ENCODE measurements around the gene TSPAN15. TPM values are rescaled to one million over a fixed set of nuclear protein-coding genes. Genes with fewer than 3 reads are reported as not detected.

Gene TSPAN15
- total and polyA plus RNA-seq, 2 experiments from 2014 or later: 0.34 TPM; not detected in 1

GRCh38 chr10:69490876-69491275 lies 39.6 kb downstream of the TSPAN15 start:
- Histone ChIP-seq H3K27ac (no peak overlapping the region), H3K4me1 (ENCODE audit: insufficient read depth) (no peaks in the 10 kb centered on the region), H3K36me3 (ENCODE audit: low read depth) (no peaks in the 10 kb centered on the region), H3K4me3 (no peak overlapping the region), H3K9me2 (ENCODE audit: insufficient read depth) (no peaks in the 10 kb centered on the region), H3K4me2 (ENCODE audit: unreplicated experiment) (no peak overlapping the region), H3K27me3 (replicated peaks; ENCODE audit: insufficient read depth) (no peaks in the 10 kb centered on the region), H3K9me3 (ENCODE audit: low read depth) (no peaks in the 10 kb centered on the region), H2AFZ (no peak overlapping the region), H3K79me2 (ENCODE audit: insufficient read depth) (no peaks in the 10 kb centered on the region), H3K9ac (no peak overlapping the region), H3F3A (ENCODE audit: insufficient read depth) (no peaks in the 10 kb centered on the region), H4K20me1 (ENCODE audit: insufficient read depth) (no peaks in the 10 kb centered on the region)
- DNase-seq: no peak
- TF ChIP-seq EZH2phosphoT487 (IDR thresholded peaks at IDR 0.05; ENCODE audit: insufficient read depth, low read depth): no peak
- TF ChIP-seq EZH2 (IDR thresholded peaks at IDR 0.05; ENCODE audit: insufficient read depth, poor library complexity, severe bottlenecking): no peak
- WGBS, 2 experiments (ENCODE audit: low coverage in 1 of 2, low lambda C conversion rate in 2 of 2, missing lambda C conversion rate in 2 of 2): 69 to 78% methylated on average over 10 of the region's 10 CpGs
- in situ Hi-C loops (cut with MboI): no loop called here

- Histone ChIP-seq H3K4me1 (ENCODE audit: insufficient read depth) (no peaks in the 10 kb centered on the region), H3K4me3 (no peak overlapping the region), H3K27me3 (replicated peaks; ENCODE audit: insufficient read depth) (no peaks in the 10 kb centered on the region), H3K9me2 (ENCODE audit: insufficient read depth) (no peaks in the 10 kb centered on the region), H3K4me2 (ENCODE audit: unreplicated experiment) (no peak overlapping the region), H3K36me3 (ENCODE audit: low read depth) (no peaks in the 10 kb centered on the region), H3F3A (ENCODE audit: insufficient read depth) (no peaks in the 10 kb centered on the region), H4K20me1 (ENCODE audit: insufficient read depth) (no peaks in the 10 kb centered on the region), H3K9ac (no peak overlapping the region), H3K9me3 (ENCODE audit: low read depth) (no peaks in the 10 kb centered on the region), H3K79me2 (ENCODE audit: insufficient read depth) (no peaks in the 10 kb centered on the region), H3K27ac (no peak overlapping the region), H2AFZ (no peak overlapping the region)
- DNase-seq: no peak
- TF ChIP-seq EZH2 (IDR thresholded peaks at IDR 0.05; ENCODE audit: insufficient read depth, poor library complexity, severe bottlenecking): no peak
- no peak for TF ChIP-seq EZH2phosphoT487 (IDR thresholded peaks at IDR 0.05; ENCODE audit: insufficient read depth, low read depth)
- in situ Hi-C loops (cut with MboI): no loop called here
- WGBS, 2 experiments (ENCODE audit: low coverage in 1 of 2, low lambda C conversion rate in 2 of 2, missing lambda C conversion rate in 2 of 2): 79 to 86% methylated on average over 4 of the region's 4 CpGs
Measured at GRCh38 chr10:69491611-69492010, 40.3 kb downstream of the TSPAN15 start.

DNA sequence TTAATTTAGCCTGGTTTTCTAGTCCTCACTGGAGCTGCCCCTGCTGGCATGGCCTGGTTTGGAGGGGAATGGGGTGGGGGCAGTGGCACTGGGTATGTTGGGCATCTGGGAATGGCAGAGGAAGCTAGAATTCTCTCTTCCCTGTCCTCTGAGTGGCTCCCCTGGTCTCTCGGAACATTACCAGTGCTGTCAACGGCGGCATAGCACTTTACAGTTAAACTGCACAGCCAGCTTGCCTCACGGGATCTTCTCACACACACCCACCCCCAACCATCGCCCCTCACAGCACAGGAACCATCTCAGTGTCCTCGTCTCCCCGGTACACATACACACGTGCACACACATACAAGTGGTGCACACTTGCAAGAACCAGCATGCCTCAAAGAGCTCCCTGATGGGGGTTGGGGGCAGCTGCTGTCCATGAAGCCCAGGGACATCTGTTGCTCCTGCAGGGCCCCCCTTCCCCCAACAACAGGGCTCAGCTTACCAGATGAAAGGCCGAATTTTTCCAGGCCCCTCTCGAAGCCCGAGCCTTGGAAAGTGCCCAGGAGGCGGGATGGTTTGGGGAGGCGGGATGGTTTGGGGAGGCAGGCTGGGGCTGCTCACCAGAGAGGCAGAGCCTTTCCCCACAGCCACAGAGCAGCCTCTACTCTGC lies 41.0 kb downstream of the TSPAN15 start:
- in situ Hi-C loops (cut with MboI): no loop called here
- Histone ChIP-seq H4K20me1 (ENCODE audit: insufficient read depth) (no peaks in the 10 kb centered on the region), H3K9ac (no peak overlapping the region), H3F3A (ENCODE audit: insufficient read depth) (no peaks in the 10 kb centered on the region), H3K4me2 (ENCODE audit: unreplicated experiment) (no peak overlapping the region), H3K79me2 (ENCODE audit: insufficient read depth) (no peaks in the 10 kb centered on the region), H3K4me3 (no peak overlapping the region), H3K9me2 (ENCODE audit: insufficient read depth) (no peaks in the 10 kb centered on the region), H3K4me1 (ENCODE audit: insufficient read depth) (no peaks in the 10 kb centered on the region), H2AFZ (no peak overlapping the region), H3K36me3 (ENCODE audit: low read depth) (no peaks in the 10 kb centered on the region), H3K27ac (no peak overlapping the region), H3K27me3 (replicated peaks; ENCODE audit: insufficient read depth) (no peaks in the 10 kb centered on the region), H3K9me3 (ENCODE audit: low read depth) (no peaks in the 10 kb centered on the region)
- TF ChIP-seq EZH2phosphoT487 (IDR thresholded peaks at IDR 0.05; ENCODE audit: insufficient read depth, low read depth): no peak
- TF ChIP-seq EZH2 (IDR thresholded peaks at IDR 0.05; ENCODE audit: insufficient read depth, poor library complexity, severe bottlenecking): no peak
- 35 to 48% methylated on average over 12 to 13 of the region's 13 CpGs for WGBS, 2 experiments (ENCODE audit: low coverage in 1 of 2, low lambda C conversion rate in 2 of 2, missing lambda C conversion rate in 2 of 2)
- DNase-seq: no peak

- in situ Hi-C loops (cut with MboI): no loop called here
- DNase-seq: no peak
- H3K79me2 ChIP-seq (ENCODE audit: insufficient read depth): no peaks in the 10 kb centered on the region
Measured at GRCh38 chr10:69492746-69493462, 41.6 kb downstream of the TSPAN15 start.

More at GRCh38 chr10:69492746-69493462, 41.6 kb downstream of the TSPAN15 start:
- no peaks in the 10 kb centered on the region for H3K9me3 ChIP-seq (ENCODE audit: low read depth)
- no peaks in the 10 kb centered on the region for H3F3A ChIP-seq (ENCODE audit: insufficient read depth)
- no peak for TF ChIP-seq EZH2phosphoT487 (IDR thresholded peaks at IDR 0.05; ENCODE audit: insufficient read depth, low read depth)
- TF ChIP-seq EZH2 (IDR thresholded peaks at IDR 0.05; ENCODE audit: insufficient read depth, poor library complexity, severe bottlenecking): no peak
- no peaks in the 10 kb centered on the region for H4K20me1 ChIP-seq (ENCODE audit: insufficient read depth)
- H2AFZ ChIP-seq: no peak overlapping the region
- 19 to 39% methylated on average over 9 to 12 of the region's 12 CpGs for WGBS, 2 experiments (ENCODE audit: low coverage in 1 of 2, low lambda C conversion rate in 2 of 2, missing lambda C conversion rate in 2 of 2)
- H3K9me2 ChIP-seq (ENCODE audit: insufficient read depth): no peaks in the 10 kb centered on the region
- no peak overlapping the region for H3K9ac ChIP-seq
- no peak overlapping the region for H3K4me3 ChIP-seq
- H3K27me3 ChIP-seq (replicated peaks; ENCODE audit: insufficient read depth): no peaks in the 10 kb centered on the region
- no peak overlapping the region for H3K4me2 ChIP-seq (ENCODE audit: unreplicated experiment)
- no peaks in the 10 kb centered on the region for H3K36me3 ChIP-seq (ENCODE audit: low read depth)
- no peaks in the 10 kb centered on the region for H3K4me1 ChIP-seq (ENCODE audit: insufficient read depth)
- no peak overlapping the region for H3K27ac ChIP-seq

Data from GM23248 (cell line).